H9 (cell line): ENCODE measurements around the gene BTBD6. TPM values are rescaled to one million over a fixed set of nuclear protein-coding genes. Genes with fewer than 3 reads are reported as not detected.
A peak's percentile ranks its signal among the peaks of the same experiment; 100 is the strongest.

Experiments used
- DNase-seq: peaks from one replicate; pipeline ENCODE4 v3.0.0-alpha.2; 2017
- H2AFZ ChIP-seq: one replicate; pipeline ENCODE4 v1.6.1; 2013; ENCODE audit warnings: mild to moderate bottlenecking, low read length, control low read depth, moderate library complexity
- H2AK5ac ChIP-seq: 2 replicates; pipeline ENCODE4 v1.6.1; 2013; ENCODE audit warnings: low read length, control low read depth, mixed read lengths; ENCODE audit not compliant: insufficient read length
- H2BK120ac ChIP-seq: one replicate; pipeline ENCODE4 v1.6.1; 2013; ENCODE audit warnings: low read depth, mild to moderate bottlenecking, low read length, control low read depth, inconsistent platforms; ENCODE audit not compliant: poor library complexity, severe bottlenecking
- H2BK12ac ChIP-seq: 2 replicates; pipeline ENCODE4 v1.6.1; 2013; ENCODE audit warnings: low read length, control low read depth, mixed read lengths, low read depth; ENCODE audit not compliant: insufficient read length
- H2BK15ac ChIP-seq: 2 replicates; pipeline ENCODE4 v1.6.1; 2013; ENCODE audit warnings: low read depth, low read length, control low read depth
- H2BK20ac ChIP-seq: one replicate; pipeline ENCODE4 v1.6.1; 2013; ENCODE audit warnings: low read depth, mild to moderate bottlenecking, low read length, control low read depth, inconsistent platforms; ENCODE audit not compliant: poor library complexity, severe bottlenecking
- H2BK5ac ChIP-seq: 2 replicates; pipeline ENCODE4 v1.6.1; 2013; ENCODE audit warnings: low read length, control low read depth, mixed read lengths; ENCODE audit not compliant: insufficient read length
- H3K14ac ChIP-seq: 2 replicates; pipeline ENCODE4 v1.6.1; 2013; ENCODE audit warnings: low read length, control low read depth; ENCODE audit not compliant: insufficient read depth
- H3K18ac ChIP-seq: 2 replicates; pipeline ENCODE4 v1.6.1; 2013; ENCODE audit warnings: low read depth, mild to moderate bottlenecking, mixed read lengths, low read length, control low read depth; ENCODE audit not compliant: insufficient read length
- H3K23ac ChIP-seq: 2 replicates; pipeline ENCODE4 v1.6.1; 2013; ENCODE audit warnings: low read length, control low read depth, mixed read lengths, low read depth; ENCODE audit not compliant: insufficient read length
- H3K23me2 ChIP-seq: 2 replicates; pipeline ENCODE4 v1.6.1; 2013; ENCODE audit warnings: low read depth, mild to moderate bottlenecking, mixed read lengths, low read length, control low read depth; ENCODE audit not compliant: insufficient read length, poor library complexity, severe bottlenecking
- H3K27ac ChIP-seq: 2 replicates; pipeline ENCODE4 v1.5.1; 2013; ENCODE audit warnings: low read length, control low read depth, mixed read lengths, low read depth; ENCODE audit not compliant: insufficient read length
- H3K27me3 ChIP-seq: 2 replicates; pipeline ENCODE4 v1.6.1; 2013; ENCODE audit warnings: low read length, control low read depth, inconsistent platforms; ENCODE audit not compliant: insufficient read depth
- H3K4ac ChIP-seq: 2 replicates; pipeline ENCODE4 v1.6.1; 2013; ENCODE audit warnings: low read depth, mild to moderate bottlenecking, control low read depth, inconsistent platforms, low read length, moderate library complexity
- H3K4me1 ChIP-seq: 2 replicates; pipeline ENCODE4 v1.6.1; 2013; ENCODE audit warnings: low read length, control low read depth, inconsistent platforms; ENCODE audit not compliant: insufficient read depth
- H3K4me2 ChIP-seq: 2 replicates; pipeline ENCODE4 v1.6.1; 2013; ENCODE audit warnings: low read length, control low read depth, mixed read lengths; ENCODE audit not compliant: insufficient read length, insufficient read depth
- H3K56ac ChIP-seq: 2 replicates; pipeline ENCODE4 v1.6.1; 2013; ENCODE audit warnings: low read depth, mild to moderate bottlenecking, mixed read lengths, low read length, control low read depth; ENCODE audit not compliant: insufficient read length
- H3K79me1 ChIP-seq: 2 replicates; pipeline ENCODE4 v1.6.1; 2013; ENCODE audit warnings: low read depth, mild to moderate bottlenecking, moderate library complexity, low read length, control low read depth, inconsistent platforms; ENCODE audit not compliant: insufficient read depth, poor library complexity, severe bottlenecking
- H3K79me2 ChIP-seq: 2 replicates; pipeline ENCODE4 v1.6.1; 2013; ENCODE audit warnings: low read length, control low read depth, inconsistent platforms; ENCODE audit not compliant: insufficient read depth
- H3K9ac ChIP-seq: 2 replicates; pipeline ENCODE4 v1.6.1; 2013; ENCODE audit warnings: low read length, control low read depth, mixed read lengths; ENCODE audit not compliant: insufficient read length; ENCODE audit errors: extremely low read depth
- H3K9me3 ChIP-seq: one replicate; pipeline ENCODE4 v1.6.1; 2013; ENCODE audit warnings: low read depth, low read length, inconsistent platforms; ENCODE audit not compliant: control insufficient read depth
- H3T11ph ChIP-seq: one replicate; pipeline ENCODE4 v1.6.1; 2013; ENCODE audit warnings: mild to moderate bottlenecking, low read length, control low read depth, inconsistent platforms
- H4K20me1 ChIP-seq: one replicate; pipeline ENCODE4 v1.6.1; 2013; ENCODE audit not compliant: control insufficient read depth, insufficient read length, insufficient read depth
- H4K5ac ChIP-seq: 2 replicates; pipeline ENCODE4 v1.6.1; 2013; ENCODE audit warnings: low read depth, mild to moderate bottlenecking, mixed read lengths, low read length, control low read depth; ENCODE audit not compliant: insufficient read length
- H4K8ac ChIP-seq: replicated peaks from 2 replicates; pipeline ENCODE4 v1.6.1; 2013; ENCODE audit warnings: low read length, control low read depth, mixed read lengths, low read depth; ENCODE audit not compliant: insufficient read length
- H4K91ac ChIP-seq: 2 replicates; pipeline ENCODE4 v1.6.1; 2013; ENCODE audit warnings: low read depth, mild to moderate bottlenecking, moderate library complexity, mixed read lengths, low read length, control low read depth; ENCODE audit not compliant: insufficient read length
- H3K27ac Mint-ChIP-seq, 3 experiments: 2 replicates in 2 of 3; 3 replicates in 1 of 3; pipeline ENCODE4 v1.8.0; 2020 to 2021; ENCODE audit warnings: mixed read lengths in 3 of 3, mild to moderate bottlenecking in 1 of 3, moderate library complexity in 1 of 3
- H3K27me3 Mint-ChIP-seq: 2 replicates; pipeline ENCODE4 v1.8.0; 2021; ENCODE audit warnings: low read depth, mild to moderate bottlenecking, moderate library complexity, mixed read lengths
- H3K36me3 Mint-ChIP-seq, 3 experiments: 2 replicates in 2 of 3; 3 replicates in 1 of 3; pipeline ENCODE4 v1.8.0; 2020 to 2021; ENCODE audit warnings: low read depth in 3 of 3, mixed read lengths in 3 of 3; ENCODE audit not compliant: insufficient read depth in 1 of 3
- H3K4me1 Mint-ChIP-seq, 2 experiments: 2 replicates each; pipeline ENCODE4 v1.8.0; 2020; ENCODE audit warnings: mixed read lengths in 2 of 2
- H3K4me3 Mint-ChIP-seq, 2 experiments: 2 replicates in 1 of 2; 3 replicates in 1 of 2; pipeline ENCODE4 v1.8.0; 2020 to 2021; ENCODE audit warnings: mild to moderate bottlenecking in 2 of 2, mixed read lengths in 2 of 2, moderate library complexity in 1 of 2
- H3K9me3 Mint-ChIP-seq, 2 experiments: 2 replicates in 1 of 2; 3 replicates in 1 of 2; pipeline ENCODE4 v1.8.0; 2020; ENCODE audit warnings: mild to moderate bottlenecking in 2 of 2, mixed read lengths in 2 of 2, moderate library complexity in 1 of 2
- WGBS: extraction: QIAGEN DNeasy Blood & Tissue Kit; methylation state at CpG from one replicate; pipeline ENCODE4 v1.1.7; 2013; ENCODE audit warnings: missing lambda C conversion rate, low lambda C conversion rate, mixed read lengths; ENCODE audit not compliant: insufficient read length; ENCODE audit errors: extremely low coverage; 5-methylcytosine and 5-hydroxymethylcytosine counted together
- total RNA-seq: library from RNA; stranded (reverse); gene quantifications from 2 replicates; pipeline ENCODE4 v1.2.1, GENCODE V29; 2021
- TF ChIP-seq, protein P1 (sequence below): fragments of 200-600 bp; sonication (generic); conservative IDR thresholded peaks from 3 replicates; pipeline ENCODE4 v1.8.0; 2021; ENCODE audit warnings: antibody characterized with exemption, mild to moderate bottlenecking

The BTBD6 gene
- total RNA-seq, 1 experiment from 2014 or later, result 23.3 TPM

DNA sequence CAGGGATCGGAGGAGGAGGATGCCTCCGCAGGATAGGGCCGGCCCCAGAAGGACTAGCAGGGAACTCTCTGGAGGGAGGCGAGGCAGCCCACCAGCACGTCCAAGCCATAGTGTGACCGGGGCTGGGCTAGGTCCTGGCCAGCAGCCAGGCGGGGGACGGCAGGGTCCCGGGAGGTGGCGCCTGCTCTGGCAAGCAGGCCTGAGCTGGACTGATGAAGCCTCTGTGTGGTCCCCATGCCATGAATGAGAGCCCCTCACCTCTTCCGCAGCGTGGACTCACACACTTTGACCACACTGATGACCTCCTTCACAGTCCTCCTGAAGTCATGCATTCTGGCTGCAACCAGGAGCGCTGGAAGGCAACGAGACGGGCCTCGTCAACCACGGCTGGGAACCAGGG is 19.8 kb upstream of the BTBD6 start:
- Histone ChIP-seq H3K4me2 (no peak overlapping the region), H2BK12ac (no peak overlapping the region), H3K9me3 (no peaks in the 10 kb centered on the region), H2BK20ac (no peak overlapping the region), H4K5ac (no peak overlapping the region), H4K91ac (no peak overlapping the region), H4K20me1 (no peaks in the 10 kb centered on the region), H4K8ac (no peak overlapping the region), H3T11ph (no peak overlapping the region), H3K56ac (no peak overlapping the region), H3K27me3 (no peaks in the 10 kb centered on the region), H2BK120ac (no peak overlapping the region), H3K23ac (no peak overlapping the region), H2BK5ac (no peak overlapping the region), H3K4me1 (no peaks in the 10 kb centered on the region), H3K79me2 (no peaks in the 10 kb centered on the region; the same call in 1 of the 2 replicates), H3K79me1 (no peaks in the 10 kb centered on the region), H2AFZ (no peak overlapping the region), H3K18ac (no peak overlapping the region), H2BK15ac (no peak overlapping the region), H3K27ac (no peak overlapping the region), H3K4ac (no peak overlapping the region), H3K9ac (no peak overlapping the region), H3K14ac (no peak overlapping the region; the same call in 1 of the 2 replicates), H2AK5ac (no peak overlapping the region), H3K23me2 (no peaks in the 10 kb centered on the region)
- Mint-ChIP-seq H3K27me3 (no peaks in the 10 kb centered on the region), H3K4me1 (no peaks in the 10 kb centered on the region), H3K27ac (peak overlapping the region in 1 of 3 experiments; percentile 94; a peak in 1 of 7 replicates), H3K36me3 (peaks cover 3 to 16% (median 5%) of the 10 kb centered on the region in 3 experiments; a peak in 4 of 7 replicates), H3K9me3 (peaks cover 0 to 2% of the 10 kb centered on the region in 2 experiments; a peak in 2 of 5 replicates), H3K4me3 (no peak overlapping the region)
- TF ChIP-seq, protein P1, sequence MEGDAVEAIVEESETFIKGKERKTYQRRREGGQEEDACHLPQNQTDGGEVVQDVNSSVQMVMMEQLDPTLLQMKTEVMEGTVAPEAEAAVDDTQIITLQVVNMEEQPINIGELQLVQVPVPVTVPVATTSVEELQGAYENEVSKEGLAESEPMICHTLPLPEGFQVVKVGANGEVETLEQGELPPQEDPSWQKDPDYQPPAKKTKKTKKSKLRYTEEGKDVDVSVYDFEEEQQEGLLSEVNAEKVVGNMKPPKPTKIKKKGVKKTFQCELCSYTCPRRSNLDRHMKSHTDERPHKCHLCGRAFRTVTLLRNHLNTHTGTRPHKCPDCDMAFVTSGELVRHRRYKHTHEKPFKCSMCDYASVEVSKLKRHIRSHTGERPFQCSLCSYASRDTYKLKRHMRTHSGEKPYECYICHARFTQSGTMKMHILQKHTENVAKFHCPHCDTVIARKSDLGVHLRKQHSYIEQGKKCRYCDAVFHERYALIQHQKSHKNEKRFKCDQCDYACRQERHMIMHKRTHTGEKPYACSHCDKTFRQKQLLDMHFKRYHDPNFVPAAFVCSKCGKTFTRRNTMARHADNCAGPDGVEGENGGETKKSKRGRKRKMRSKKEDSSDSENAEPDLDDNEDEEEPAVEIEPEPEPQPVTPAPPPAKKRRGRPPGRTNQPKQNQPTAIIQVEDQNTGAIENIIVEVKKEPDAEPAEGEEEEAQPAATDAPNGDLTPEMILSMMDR, result no peak
- WGBS, result no CpG with 5 or more reads among the region's 17 CpGs
- DNase-seq, result no peak
